ENCODE measurements around the gene KLHL3.

The KLHL3 gene

GRCh38 chr5:137695651-137696428 lies 40.0 kb downstream of the KLHL3 start:
- ATAC-seq (ENCODE audit: low read depth) (no peak), DNase-seq (ENCODE audit: low spot score) (no peak)
- TF ChIP-seq CTCF (IDR thresholded peaks at IDR 0.05; ENCODE audit: poor library complexity, severe bottlenecking) = no peak
- no peaks in the 10 kb centered on the region for H3K36me3 ChIP-seq (ENCODE audit: low read depth)
- H3K27ac ChIP-seq (ENCODE audit: poor library complexity, severe bottlenecking) = no peak overlapping the region
- no peaks in the 10 kb centered on the region for H3K4me1 ChIP-seq (ENCODE audit: insufficient read depth, poor library complexity, severe bottlenecking)
- H3K27me3 ChIP-seq (ENCODE audit: insufficient read depth, poor library complexity, severe bottlenecking) = no peaks in the 10 kb centered on the region
- no peaks in the 10 kb centered on the region for H3K9me3 ChIP-seq (ENCODE audit: severe bottlenecking)
- H3K4me3 ChIP-seq (ENCODE audit: severe bottlenecking) = no peak overlapping the region

GRCh38 chr5:137693951-137694721 lies 41.8 kb downstream of the KLHL3 start:
- Histone ChIP-seq H3K27me3 (ENCODE audit: insufficient read depth, poor library complexity, severe bottlenecking) (no peaks in the 10 kb centered on the region), H3K4me1 (ENCODE audit: insufficient read depth, poor library complexity, severe bottlenecking) (no peaks in the 10 kb centered on the region), H3K4me3 (ENCODE audit: severe bottlenecking) (no peak overlapping the region), H3K9me3 (ENCODE audit: severe bottlenecking) (no peaks in the 10 kb centered on the region), H3K27ac (ENCODE audit: poor library complexity, severe bottlenecking) (no peak overlapping the region), H3K36me3 (ENCODE audit: low read depth) (no peaks in the 10 kb centered on the region)
- DNase-seq (ENCODE audit: low spot score) (no peak), ATAC-seq (ENCODE audit: low read depth) (no peak)
- no peak for TF ChIP-seq CTCF (IDR thresholded peaks at IDR 0.05; ENCODE audit: poor library complexity, severe bottlenecking)

- Histone ChIP-seq H3K9me3 (ENCODE audit: severe bottlenecking) (no peaks in the 10 kb centered on the region), H3K4me3 (ENCODE audit: severe bottlenecking) (no peak overlapping the region), H3K27me3 (ENCODE audit: insufficient read depth, poor library complexity, severe bottlenecking) (no peaks in the 10 kb centered on the region), H3K27ac (ENCODE audit: poor library complexity, severe bottlenecking) (no peak overlapping the region), H3K4me1 (ENCODE audit: insufficient read depth, poor library complexity, severe bottlenecking) (no peaks in the 10 kb centered on the region), H3K36me3 (ENCODE audit: low read depth) (no peaks in the 10 kb centered on the region)
- DNase-seq (ENCODE audit: low spot score) (no peak), ATAC-seq (ENCODE audit: low read depth) (no peak)
- no peak for TF ChIP-seq CTCF (IDR thresholded peaks at IDR 0.05; ENCODE audit: poor library complexity, severe bottlenecking)
These were observed 42.5 kb downstream of the KLHL3 start for GRCh38 chr5:137693307-137693950.

GRCh38 chr5:137689306-137689705 lies 46.6 kb downstream of the KLHL3 start:
- Histone ChIP-seq H3K36me3 (ENCODE audit: low read depth) (no peaks in the 10 kb centered on the region), H3K4me3 (ENCODE audit: severe bottlenecking) (no peak overlapping the region), H3K9me3 (ENCODE audit: severe bottlenecking) (no peaks in the 10 kb centered on the region), H3K27me3 (ENCODE audit: insufficient read depth, poor library complexity, severe bottlenecking) (no peaks in the 10 kb centered on the region), H3K4me1 (ENCODE audit: insufficient read depth, poor library complexity, severe bottlenecking) (no peaks in the 10 kb centered on the region), H3K27ac (ENCODE audit: poor library complexity, severe bottlenecking) (no peak overlapping the region)
- ATAC-seq (ENCODE audit: low read depth) (no peak), DNase-seq (ENCODE audit: low spot score) (no peak)
- no peak for TF ChIP-seq CTCF (IDR thresholded peaks at IDR 0.05; ENCODE audit: poor library complexity, severe bottlenecking)
